Activated CD4-positive, CD25-positive, alpha-beta regulatory T cell treated with anti-CD3 and anti-CD28 coated beads, Interleukin-2, amount 50 U/mL, for 72 hours (primary cell): Measurements from ENCODE around the gene BCL11B.

ENCODE experiments used
- DNase-seq: peaks from one replicate; pipeline ENCODE4 v3.0.0; 2021

The BCL11B gene

DNA sequence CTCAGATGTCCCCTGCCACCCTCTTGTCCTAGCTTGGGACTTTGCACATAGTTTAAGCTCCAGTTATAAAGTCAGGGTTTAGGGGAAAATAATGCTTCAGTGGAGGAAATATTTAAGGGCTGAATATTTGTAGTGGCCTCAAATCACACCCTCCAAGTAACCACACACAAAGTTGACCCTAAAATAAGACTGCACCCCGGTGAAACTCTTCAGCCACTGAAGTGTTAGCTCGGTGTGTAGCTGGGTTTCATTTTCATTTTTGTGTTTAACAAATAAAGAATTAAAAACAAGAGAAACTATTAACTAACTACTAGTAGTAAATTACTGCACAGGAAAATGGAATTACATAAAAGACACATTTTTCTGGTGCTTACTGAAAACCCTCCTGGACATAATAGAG lies 14.8 kb upstream of the BCL11B start:
- no peak for DNase-seq

DNA sequence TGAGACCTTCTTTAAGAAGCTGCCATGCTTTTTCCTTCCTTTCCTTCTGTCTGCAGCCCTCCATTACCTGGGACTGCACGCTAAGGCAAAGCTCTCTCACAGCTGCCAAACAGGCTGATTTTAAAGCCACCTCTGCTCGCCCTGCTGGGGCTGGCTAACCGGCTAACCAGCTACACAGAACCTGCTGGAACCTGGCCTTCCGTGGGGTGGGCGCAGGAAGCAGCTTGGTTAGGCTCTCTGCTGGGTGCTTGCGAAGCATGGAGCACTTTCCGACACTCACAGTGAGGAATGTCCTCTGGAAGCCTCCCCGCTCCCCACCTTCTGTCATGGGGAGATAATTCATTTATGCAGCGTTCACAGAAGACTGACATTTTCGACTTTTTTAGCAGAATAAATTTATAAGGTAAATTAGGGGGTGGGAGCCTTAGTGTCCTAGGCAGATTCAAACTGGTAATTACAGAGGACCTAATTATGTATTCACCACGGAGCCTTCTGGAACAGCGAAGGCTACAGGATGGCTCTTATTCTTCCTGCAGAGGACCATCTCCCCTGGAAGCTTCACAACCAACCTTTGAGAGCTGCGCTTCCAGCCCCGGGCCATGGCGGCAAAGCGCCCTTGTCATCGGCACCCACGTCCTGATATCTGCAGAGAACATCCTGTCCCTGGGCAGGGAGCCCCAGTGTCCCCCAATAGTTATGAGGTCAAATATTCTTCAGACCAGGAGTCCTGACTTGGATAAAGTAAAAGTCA lies 12.4 kb upstream of the BCL11B start:
- no peak for DNase-seq

DNA sequence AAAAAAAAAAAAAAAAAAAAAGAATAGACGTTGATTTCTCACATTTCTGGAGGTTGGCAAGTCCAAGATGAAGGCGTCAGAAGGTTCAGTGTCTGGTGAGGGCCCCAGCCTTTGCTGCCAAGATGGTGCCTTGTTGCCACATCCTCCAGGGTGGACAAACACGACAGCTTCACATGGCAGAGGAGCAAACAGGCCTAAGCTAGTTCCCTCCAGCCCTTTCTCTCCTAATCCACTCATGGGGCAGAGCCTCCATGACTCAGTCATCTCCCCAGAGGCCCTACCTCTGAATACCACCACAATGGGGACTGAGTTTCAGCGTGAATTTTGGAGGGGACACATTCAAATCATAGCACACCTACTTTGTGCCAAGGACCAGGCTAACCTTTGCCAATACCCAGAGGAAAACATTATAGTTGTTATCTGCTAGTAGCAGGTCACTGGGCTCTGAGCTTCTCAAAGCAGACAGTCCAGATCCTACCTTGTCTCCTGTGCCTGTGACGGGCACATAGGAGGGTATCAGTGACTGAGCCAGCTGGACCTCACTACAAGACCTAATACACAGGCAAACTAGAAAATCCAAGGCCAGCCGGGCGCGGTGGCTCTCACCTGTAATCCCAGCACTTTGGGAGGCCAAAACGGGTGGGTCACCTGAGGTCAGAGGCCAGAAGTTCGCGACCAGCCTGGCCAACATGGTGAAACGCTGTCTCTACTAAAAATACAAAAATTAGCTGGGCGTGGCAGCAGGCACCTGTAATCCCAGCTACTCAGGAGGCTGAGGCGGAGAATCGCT lies 10.5 kb upstream of the BCL11B start:
- no peak for DNase-seq

DNA sequence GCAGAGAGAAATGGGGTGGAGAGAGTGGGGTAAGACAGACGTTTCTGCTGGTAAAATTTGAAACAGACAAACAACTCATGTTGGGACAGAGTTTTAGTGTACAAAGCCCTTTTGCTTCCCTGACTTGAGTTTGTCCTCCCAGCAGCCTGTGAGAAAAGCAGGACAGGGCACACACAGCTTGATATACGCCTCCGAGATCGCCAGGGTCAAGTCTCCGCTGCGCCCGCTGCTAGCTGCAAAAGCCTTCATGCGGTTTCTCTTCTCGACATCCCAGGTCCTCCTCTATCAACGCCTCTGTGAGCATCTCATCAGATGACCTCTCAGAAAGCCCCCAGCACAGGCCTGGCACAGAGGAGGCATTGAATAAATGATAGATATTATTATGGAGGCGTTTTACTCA lies 9.4 kb upstream of the BCL11B start:
- no peak for DNase-seq

DNA sequence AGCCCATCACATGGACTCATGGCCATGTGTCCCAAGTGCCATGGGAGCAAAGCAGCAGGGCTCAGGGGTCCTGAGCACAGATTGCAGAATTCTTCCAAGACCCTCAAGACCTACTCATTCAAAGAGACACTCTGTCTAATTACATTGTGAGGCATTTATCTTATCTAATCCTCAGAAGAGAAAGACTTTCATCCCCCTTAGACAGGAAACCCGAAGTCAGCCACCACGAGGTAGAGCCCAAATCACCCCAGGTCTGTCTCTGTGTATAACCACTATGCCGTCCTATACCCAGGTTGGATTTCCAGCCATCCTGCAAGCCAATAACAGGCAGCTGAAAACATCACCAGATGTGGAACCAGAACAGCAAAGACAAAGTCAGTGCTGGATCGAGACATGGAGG lies 8.9 kb upstream of the BCL11B start:
- DNase-seq, result no peak

DNA sequence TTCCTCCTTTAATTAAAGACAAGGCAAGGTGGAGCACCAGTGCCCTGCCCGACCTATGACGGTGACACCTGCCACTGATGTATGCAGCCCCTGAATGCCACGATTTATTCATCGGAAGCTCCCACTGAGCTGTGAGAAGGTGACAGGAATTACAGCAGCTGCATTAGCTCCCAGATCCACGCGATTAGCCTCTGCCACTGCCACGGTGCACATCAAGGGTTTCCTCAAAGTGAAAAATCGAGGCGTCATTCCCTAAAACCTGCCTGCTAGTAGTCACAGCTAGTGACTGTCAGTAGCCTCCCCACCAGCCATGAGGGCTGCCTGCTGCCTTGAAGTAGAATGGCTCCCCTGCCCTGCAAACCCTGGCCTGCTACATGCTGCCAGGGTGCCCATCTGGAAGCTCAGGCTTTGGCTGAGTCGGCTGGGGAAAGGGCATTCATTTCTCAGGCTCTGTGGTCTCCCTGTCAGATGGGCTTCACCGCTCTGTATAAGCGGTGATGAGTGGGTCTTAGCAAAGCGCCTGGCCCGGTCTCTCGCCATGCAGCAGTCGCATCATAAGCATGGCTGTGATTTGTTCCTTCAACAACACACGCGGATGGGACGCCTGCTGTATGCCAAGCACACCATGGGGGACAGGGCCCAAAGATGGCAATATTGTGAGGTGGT lies 8.2 kb upstream of the BCL11B start:
- no peak for DNase-seq

DNA sequence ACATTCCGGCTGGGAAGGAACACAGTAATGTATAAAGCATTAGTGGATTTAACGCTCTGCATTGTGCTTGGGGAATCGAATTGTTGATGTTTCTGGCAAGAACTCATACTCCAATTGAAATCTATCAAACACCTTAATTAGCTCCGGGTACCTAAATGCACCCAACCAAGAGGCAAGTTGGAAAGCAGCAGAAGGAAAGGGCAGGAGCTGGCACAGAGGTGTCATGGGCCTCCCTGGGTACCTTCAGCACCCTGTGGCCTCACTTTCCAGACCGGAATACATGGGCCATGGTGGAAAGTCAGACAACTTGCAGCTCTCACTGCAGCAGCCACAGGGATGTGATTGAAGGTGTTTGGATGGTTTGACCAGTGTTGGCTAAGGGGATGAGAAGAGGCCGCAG lies 6.8 kb upstream of the BCL11B start:
- no peak for DNase-seq

DNA sequence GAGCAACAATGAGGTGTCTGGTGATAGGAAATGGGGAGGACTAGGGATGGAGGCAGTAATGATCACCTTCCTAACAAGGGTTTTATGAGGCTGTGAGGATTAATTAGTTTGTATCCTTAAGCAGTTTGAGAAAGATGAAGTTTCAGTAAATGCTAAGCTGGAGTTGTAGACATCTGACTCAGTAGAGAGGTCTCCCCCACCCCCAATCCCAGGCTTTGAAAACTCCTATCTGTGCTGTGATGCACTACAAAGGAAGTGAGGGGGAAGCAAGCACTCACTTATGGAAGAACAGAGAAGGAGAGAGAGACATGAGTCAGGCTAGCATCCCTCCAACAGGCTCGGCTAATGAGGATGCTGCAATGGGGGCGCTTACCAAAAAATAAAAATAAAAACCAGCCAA lies 5.5 kb upstream of the BCL11B start:
- no peak for DNase-seq

DNA sequence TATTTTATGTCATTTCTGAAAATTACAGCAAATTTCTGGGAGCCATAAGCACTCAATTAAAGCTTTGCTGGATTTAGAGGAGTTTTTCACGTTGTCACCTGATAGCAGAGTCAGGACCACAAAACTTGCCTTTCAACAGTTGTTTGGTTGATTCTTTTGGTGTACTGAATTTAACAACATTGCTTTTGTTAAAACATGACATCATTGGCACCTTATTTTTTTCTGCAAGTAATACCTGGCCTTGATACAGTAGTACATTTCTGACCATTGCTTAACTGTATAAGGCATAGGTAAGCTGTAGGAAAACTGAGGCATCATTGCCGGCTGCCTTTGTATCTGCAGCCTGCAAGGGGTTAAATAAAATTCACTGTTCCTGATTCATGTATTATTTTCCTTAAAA lies 4.5 kb upstream of the BCL11B start:
- DNase-seq, result no peak

DNA sequence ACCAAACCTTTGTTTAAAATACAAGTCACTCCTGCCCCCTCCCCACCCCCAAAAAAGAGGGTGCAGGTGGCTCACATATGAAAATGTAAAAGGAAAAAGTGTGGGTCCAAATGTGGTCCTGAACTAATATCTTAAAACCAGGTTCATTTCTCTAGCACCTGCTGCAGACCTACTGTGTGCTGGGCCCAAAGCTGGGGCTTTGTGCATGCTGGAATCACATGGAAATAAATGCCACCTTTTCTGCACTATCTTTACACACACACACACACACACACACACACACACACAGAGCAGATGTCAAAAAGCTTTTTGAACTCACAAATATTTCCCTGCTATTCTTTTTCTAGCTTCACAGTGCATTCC lies 3.2 kb upstream of the BCL11B start:
- no peak for DNase-seq

DNA sequence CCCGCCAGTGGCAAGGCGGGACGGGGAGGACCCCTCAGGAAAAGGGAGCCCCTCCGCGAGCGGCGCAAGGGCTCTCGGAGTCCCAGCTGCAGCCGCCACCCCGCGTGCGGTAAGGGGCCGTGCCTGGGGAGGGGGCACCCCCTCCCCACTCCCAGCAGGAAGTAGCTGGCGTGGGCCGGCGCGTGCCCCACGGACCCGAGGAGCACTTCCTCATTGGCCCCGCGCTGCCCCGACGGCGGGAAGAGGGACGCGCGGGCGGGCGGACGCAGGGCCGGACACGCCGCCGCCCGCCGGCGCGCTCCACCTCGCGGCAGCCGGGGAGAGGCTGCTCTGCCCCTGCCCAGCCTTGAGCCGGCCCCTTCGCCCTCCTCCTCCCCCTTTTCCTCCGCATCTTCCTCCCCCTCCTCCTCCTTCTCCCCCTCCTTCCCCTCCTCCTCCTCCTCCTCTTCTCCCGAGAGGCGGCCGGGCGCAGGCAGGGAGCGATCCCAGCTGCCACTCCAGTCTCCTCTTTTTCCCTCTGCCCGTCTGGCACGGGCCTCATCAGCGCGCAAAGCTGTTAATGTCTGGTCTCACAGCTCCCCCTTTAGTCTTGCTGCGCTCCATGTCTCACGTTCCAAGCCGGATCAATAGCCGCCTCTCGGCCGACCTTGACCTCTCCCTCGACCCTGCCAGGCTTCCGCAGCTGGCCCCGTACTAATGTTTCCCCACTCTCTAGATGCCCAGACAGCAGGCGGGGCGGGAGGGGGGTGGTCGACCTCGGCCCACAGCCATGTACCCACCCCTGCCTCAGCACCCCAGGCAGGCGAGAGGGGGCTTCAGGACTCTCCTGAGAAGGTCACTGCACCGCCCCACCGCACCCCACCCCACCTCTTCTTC lies 2.6 kb upstream of the BCL11B start:
- DNase-seq, result no peak

DNA sequence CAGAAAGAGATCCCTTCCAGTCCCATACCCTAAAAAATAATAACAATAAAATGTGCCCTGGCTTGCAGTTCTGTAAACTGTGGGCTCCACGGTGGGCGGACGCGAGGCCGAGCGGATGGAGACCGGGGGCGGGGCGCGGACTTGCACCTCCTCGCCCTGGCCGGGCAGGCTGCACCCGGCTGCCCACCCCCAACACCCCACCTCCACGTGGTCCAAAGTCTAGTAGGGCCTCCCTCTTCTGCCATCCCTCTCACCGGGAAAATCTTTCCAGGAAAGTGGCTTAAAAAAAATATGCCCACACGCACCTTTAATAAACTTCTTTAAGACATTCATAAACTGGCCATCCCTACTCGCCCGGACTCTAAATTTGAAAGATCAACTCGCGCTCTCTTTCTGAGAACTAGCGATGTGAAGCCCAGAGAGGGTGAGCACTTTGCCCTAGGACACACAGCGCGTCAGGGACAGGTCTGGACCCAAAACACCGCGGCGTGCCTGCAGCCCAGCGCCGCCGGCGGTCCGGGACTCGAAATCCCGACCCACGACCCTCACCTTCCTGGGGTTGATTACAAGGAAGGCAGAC lies 1.9 kb upstream of the BCL11B start:
- DNase-seq, result no peak

DNA sequence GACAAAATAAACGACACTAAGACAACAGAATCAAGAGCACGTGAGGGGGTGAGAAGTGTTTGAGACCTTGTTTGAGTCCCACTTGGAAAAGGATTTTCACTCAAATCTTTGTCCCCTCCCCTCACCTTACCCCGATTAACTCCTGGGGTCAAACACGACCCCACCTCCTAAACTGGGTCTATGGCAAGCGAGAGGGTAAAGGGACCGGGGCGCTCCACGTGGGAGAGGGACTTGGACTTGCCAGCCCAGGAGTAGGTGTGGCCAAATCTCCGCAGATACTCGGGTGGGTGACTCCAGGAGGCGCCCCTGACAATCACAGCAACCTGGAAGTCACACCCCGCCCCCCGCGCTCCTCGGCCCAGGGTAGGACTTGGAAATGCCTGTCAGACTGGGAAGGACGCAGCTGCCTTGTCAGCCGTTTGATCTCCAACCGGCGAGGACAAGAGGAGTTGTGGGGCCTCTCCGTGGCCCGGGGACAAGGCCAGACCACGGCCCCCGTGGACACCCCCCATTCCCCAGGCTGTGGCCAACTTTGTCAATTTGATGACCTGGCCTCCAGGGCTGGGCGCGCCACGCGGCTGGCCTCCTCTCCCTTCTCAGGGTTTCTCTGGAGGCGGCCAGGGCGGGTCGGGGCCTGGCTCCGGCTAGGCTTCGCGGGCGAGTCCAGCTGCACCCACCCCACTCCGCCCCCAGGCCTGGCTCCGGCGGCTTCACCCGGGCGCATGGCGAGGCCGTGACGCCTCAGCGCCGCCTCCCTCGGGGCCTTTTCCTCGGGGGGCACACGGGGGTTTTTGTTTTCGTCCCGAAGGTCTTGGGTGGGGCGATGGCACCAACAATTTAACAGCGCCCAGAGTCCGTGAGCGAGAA lies 1.1 kb upstream of the BCL11B start:
- DNase-seq, result no peak

DNA sequence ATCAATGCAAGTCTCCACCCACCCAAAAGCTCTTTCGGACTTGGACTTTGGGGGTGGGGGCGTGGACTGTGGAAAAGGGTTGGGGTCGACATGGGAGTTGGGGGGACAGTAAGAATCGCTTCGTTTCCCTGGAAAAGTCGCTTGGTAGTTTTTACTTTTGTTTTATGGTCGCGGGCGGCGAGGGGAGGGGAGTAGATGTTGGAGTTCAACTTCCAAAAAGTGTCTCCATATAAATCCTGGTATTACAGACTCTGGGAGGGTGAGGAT lies 568 bp upstream of the BCL11B start:
- DNase-seq, result no peak

DNA sequence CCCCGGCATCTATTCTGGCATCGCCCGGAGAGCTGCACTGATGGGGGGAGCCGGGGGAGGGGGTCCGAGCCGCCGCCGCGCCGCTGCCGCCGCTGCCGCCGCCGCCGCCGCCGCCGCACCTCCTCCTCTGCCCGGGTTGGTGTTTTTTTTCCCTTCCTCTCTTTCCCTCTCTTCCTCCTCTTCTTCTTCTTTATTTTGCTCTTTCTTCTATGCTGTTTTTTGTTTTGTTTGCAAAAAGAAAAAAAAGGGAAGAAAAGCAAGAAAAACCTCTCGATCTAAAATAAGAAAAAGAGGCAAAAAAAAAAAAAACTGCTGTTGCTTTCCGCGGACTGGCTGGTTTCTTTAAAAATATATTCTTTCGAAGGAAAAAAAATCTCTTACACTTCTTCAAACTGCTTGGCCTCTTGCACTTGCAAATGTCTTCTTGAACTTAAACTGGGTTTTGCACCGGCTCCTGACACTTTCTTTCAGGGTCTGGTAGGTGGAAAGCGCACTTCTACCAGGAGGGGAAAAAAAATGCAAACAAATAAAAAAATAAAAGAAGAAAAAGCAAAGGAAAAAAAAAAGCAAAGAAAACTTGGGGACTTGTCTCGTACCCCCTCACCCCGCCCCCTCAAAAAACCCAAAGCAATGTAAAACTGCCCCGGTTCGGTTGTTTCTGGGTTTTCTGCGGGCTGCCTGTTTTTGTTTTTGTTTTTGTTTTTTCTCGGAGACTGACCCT lies 616 bp downstream of the BCL11B start:
- DNase-seq, result no peak

DNA sequence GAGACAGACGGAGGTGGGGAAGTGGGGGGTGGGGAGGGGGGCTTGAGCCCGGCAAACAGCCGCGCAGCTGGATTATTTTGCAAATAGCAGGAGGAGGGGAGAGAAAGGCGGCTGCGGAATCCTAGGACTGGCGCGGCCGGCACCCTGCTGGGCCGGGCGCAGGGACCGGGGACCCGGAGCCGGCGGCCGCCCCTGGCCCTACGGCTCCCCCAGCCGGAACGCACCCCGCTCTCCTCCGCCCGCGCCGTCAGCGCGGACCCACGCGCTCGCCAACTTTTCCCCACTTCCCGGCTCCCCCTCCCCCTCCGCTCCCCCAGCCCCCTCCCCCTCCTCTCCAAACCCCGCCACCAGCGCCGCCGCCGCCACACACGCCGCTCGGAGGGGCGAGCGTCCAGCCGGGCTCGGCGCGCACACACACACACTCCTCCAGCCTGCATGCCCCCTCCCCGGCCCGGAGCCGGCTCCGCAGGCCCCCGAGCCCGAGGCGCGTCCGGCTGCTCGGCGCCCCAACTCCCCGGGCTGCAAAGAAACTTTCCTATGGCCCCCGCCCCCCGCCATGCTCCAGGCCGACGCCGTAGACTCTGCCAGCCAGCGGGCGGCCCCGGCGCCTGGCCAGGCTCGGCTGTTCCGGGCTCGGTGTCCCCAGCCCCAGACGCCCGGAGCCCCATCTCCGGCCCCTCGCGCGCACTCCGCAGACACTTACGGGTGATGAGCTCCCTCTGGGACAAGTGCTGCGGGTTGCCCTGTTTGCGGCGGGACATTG lies 1.4 kb downstream of the BCL11B start:
- no peak for DNase-seq

DNA sequence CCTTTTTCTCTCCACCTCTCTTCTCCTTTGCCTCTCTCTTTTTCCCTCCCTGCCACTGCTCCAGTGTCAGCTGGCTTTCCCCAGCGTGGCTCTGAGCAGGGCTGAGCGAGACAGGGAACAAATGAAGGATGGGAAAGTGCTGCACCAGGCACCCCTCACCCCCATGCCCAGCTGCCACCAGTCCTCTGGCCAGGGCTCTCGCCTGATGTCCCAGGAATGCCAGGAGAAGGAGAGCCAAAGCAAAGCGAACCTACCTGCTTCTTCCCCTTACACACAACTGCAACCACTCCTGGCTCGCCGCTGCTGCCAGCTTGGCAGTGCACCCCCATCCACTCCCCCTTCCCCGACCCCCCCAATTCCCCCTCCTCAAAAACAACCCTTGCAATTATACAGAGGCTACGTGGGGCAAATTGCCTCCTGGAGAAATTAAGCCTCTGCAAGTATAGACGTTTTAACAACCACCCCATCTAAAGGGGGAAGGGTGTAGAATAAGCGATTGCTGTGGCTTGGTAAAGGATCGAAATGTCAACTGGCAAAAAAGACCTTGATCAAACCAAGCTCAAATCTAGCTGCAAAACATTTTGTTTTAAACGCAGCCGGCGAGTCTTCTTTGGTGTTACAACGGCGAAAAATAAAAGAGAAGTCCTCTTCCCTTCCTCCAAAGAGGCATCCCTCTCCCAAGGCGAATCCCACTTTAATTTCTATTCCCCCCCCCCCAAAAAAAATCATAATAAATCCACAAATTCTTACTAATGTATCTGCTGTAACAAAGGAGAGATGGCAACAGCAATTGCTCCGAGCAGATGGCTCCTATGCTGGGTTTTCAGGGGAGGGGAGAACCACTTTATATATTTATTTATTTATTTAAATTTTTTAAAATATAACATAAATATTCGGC lies 2.9 kb downstream of the BCL11B start:
- no peak for DNase-seq

DNA sequence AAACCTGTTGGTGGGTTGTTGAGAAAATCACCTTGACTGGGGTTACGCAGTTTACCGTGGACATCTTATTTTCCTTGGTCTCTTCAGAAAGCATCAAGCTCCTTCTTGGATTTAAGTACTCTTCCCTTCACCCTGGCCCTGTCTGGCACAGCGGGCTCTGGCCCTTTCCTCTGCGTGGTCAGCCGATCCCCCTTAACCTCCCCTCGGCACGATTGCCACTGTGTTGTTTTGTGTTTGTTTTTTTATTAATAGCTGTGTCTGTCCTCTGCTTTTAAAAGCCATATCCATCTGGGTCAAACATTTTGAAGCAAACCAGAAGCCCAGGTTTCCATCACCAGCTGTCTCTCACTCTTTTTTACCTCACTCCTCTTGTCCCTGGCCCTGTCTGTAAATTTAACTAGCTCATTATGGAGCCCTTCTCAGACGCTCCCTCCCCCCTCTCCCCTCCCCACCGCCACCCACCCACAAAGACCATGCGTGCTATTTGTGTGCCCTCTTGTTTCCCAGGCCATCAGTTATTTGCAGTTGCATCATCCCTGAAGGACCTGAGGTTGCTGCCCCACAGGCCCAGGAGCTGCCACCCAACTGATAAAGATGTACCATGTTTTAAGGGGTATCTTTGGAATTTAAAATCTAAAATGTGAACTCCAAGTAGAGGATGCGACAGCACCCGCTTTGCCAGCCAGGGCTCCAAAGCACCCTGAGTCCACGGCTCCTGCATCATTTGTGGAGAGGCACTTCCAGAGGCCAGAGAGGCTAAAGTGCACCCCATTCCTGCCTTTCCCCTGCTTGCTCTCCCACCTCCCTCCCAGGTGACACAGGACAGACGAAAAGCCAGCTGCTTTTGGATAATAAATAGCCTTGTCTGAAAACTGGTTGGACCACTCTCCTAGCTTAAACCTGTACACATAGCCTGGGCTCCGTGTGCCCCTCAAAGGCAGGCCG lies 3.9 kb downstream of the BCL11B start:
- DNase-seq, result no peak
